Fibroblast of lung (primary cell): ENCODE measurements around the gene LMF2. TPM values are rescaled to one million over a fixed set of nuclear protein-coding genes. Genes with fewer than 3 reads are reported as not detected.
A peak's percentile ranks its signal among the peaks of the same experiment; 100 is the strongest.
"Not testable (repeated sequence)": the region's sequence is repeated elsewhere in the genome, so short reads cannot be mapped to it uniquely, and the experiment has no call there.

Experiments used
- DNase-seq, 2 donors: peaks; one replicate each; pipeline versions ENCODE4 v3.0.0 to v3.0.0-alpha.2; 2010; ENCODE audit warnings: low read depth in 2 of 2
- H2AFZ ChIP-seq: 2 replicates; pipeline ENCODE4 v1.5.1; 2012; ENCODE audit warnings: low read length, control low read depth, inconsistent platforms
- H3K27ac ChIP-seq: 2 replicates; pipeline ENCODE4 v1.5.1; 2011; ENCODE audit warnings: low read length, control low read depth; ENCODE audit not compliant: insufficient read depth
- H3K27me3 ChIP-seq: 2 replicates; pipeline ENCODE4 v1.5.1; 2011; ENCODE audit warnings: mild to moderate bottlenecking, low read length; ENCODE audit not compliant: control insufficient read depth, insufficient read depth
- H3K36me3 ChIP-seq: 2 replicates; pipeline ENCODE4 v1.5.1; 2011; ENCODE audit warnings: low read length; ENCODE audit not compliant: control insufficient read depth, insufficient read depth
- H3K4me1 ChIP-seq: 2 replicates; pipeline ENCODE4 v1.5.1; 2011; ENCODE audit warnings: low read length; ENCODE audit not compliant: control insufficient read depth, insufficient read depth; ENCODE audit errors: extremely low read depth
- H3K4me2 ChIP-seq: 2 replicates; pipeline ENCODE4 v1.5.1; 2011; ENCODE audit warnings: low read length, control low read depth; ENCODE audit not compliant: insufficient read depth; ENCODE audit errors: extremely low read depth
- H3K4me3 ChIP-seq, 4 experiments: fragments of 200-600 bp in 1 of 4; sonication (generic) in 1 of 4; replicated peaks in 1 of 4; 2 replicates each; pipeline ENCODE4 v1.5.1; 2011 to 2016; ENCODE audit warnings: low read length in 4 of 4, low read depth in 3 of 4, mild to moderate bottlenecking in 3 of 4, control low read depth in 2 of 4, inconsistent platforms in 1 of 4, mixed read lengths in 1 of 4; ENCODE audit not compliant: insufficient read depth in 1 of 4; ENCODE audit errors: control extremely low read depth in 1 of 4
- H3K79me2 ChIP-seq: 2 replicates; pipeline ENCODE4 v1.5.1; 2012; ENCODE audit warnings: mild to moderate bottlenecking, low read length, inconsistent platforms; ENCODE audit not compliant: control insufficient read depth, insufficient read depth
- H3K9ac ChIP-seq: 2 replicates; pipeline ENCODE4 v1.5.1; 2011; ENCODE audit warnings: mild to moderate bottlenecking, low read length, control low read depth; ENCODE audit not compliant: insufficient read depth
- H3K9me3 ChIP-seq: 2 replicates; pipeline ENCODE4 v1.5.1; 2012; ENCODE audit warnings: low read depth, low read length; ENCODE audit not compliant: control insufficient read depth, insufficient read depth
- H4K20me1 ChIP-seq: 2 replicates; pipeline ENCODE4 v1.5.1; 2011; ENCODE audit warnings: low read length; ENCODE audit not compliant: control insufficient read depth, insufficient read depth; ENCODE audit errors: extremely low read depth
- EZH2 ChIP-seq: IDR thresholded peaks from 2 replicates; pipeline ENCODE4 v1.5.1; 2012; ENCODE audit warnings: low read length, control low read depth, mild to moderate bottlenecking; ENCODE audit errors: missing control alignments
- polyA plus RNA-seq, 2 donors: library from polyadenylated mRNA; depleted of rRNA in 1 of 2; stranded (reverse) in 1 of 2; unstranded in 1 of 2; fragments of >200 nt; gene quantifications; 2 replicates each; pipeline ENCODE4 v1.2.1, GENCODE V29; 2011 to 2012; ENCODE audit warnings: missing spikeins in 1 of 2
- total RNA-seq: library from RNA; depleted of rRNA; stranded (reverse); fragments of >200 nt; gene quantifications from 2 replicates; pipeline ENCODE4 v1.2.1, GENCODE V29; 2014
- TF ChIP-seq, protein P1 (sequence below), 2 donors: IDR thresholded peaks in 1 of 2; conservative IDR thresholded peaks in 1 of 2; 1 replicate in 1 of 2; 2 replicates in 1 of 2; pipeline ENCODE4 v1.5.1; 2011 to 2012; ENCODE audit warnings: low read length in 2 of 2, control low read depth in 1 of 2, inconsistent platforms in 1 of 2, low read depth in 1 of 2, mild to moderate bottlenecking in 1 of 2

LMF2 gene
- total and polyA plus RNA-seq, 2 donors (not counting 1 experiment from before 2014, with no cell fraction given) = 25.8 to 37.8 TPM

DNA sequence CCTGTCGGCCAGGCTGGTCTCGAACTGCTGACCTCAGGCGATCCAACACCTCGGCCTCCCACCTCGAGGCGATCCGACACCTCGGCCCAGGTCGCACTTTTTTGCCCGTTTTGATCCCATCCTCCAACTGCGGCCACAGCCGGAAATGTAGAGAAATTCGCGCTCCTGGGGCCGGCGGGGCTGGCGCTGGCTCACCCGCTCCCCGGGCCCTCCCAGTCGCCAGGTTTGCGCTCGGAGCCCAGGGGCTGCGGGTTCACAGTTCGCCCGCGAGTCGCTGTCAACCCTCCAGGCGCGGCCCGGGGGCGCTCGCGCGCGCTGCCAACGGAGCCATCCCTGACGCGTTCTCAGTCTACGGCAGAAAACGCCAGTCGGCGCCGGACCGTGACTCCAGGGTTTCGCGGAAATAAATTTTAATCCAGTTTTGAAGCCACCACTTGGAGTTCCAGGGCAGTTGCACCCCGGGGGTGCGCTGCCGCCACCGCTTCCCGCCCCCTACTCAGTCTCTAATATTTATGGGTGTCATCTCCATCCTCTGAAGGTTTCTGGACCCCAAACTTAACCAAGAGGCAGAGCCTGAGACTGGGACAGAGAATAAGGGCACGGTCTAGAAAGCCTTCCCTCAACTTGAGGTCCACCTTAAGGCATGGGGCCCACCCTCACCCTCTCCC, 36.7 kb upstream of the LMF2 start:
- H3K4me2 ChIP-seq = peak overlapping the region; percentile 40
- H3K79me2 ChIP-seq = no peaks in the 10 kb centered on the region
- H3K4me3 ChIP-seq = peak overlapping the region in 2 of 4 experiments; percentile 1 to 31
- TF ChIP-seq, protein P1, sequence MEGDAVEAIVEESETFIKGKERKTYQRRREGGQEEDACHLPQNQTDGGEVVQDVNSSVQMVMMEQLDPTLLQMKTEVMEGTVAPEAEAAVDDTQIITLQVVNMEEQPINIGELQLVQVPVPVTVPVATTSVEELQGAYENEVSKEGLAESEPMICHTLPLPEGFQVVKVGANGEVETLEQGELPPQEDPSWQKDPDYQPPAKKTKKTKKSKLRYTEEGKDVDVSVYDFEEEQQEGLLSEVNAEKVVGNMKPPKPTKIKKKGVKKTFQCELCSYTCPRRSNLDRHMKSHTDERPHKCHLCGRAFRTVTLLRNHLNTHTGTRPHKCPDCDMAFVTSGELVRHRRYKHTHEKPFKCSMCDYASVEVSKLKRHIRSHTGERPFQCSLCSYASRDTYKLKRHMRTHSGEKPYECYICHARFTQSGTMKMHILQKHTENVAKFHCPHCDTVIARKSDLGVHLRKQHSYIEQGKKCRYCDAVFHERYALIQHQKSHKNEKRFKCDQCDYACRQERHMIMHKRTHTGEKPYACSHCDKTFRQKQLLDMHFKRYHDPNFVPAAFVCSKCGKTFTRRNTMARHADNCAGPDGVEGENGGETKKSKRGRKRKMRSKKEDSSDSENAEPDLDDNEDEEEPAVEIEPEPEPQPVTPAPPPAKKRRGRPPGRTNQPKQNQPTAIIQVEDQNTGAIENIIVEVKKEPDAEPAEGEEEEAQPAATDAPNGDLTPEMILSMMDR (conservative IDR thresholded peaks at IDR 0.05 in 1 of 2, IDR thresholded peaks at IDR 0.05 in 1 of 2; ENCODE audit: low read depth in 1 of 2, low read length in 2 of 2) = peak; percentile 47 to 63
- TF ChIP-seq EZH2 = no peak
- H3K9ac ChIP-seq = no peak overlapping the region
- H3K36me3 ChIP-seq = no peaks in the 10 kb centered on the region
- H3K9me3 ChIP-seq = no peaks in the 10 kb centered on the region
- no peaks in the 10 kb centered on the region for H4K20me1 ChIP-seq
- H3K27ac ChIP-seq = no peak overlapping the region
- peaks cover 24% of the 10 kb centered on the region for H3K27me3 ChIP-seq
- H3K4me1 ChIP-seq = peaks cover 5% of the 10 kb centered on the region
- peak; percentile 55 to 64 for DNase-seq
- H2AFZ ChIP-seq = peak overlapping the region; percentile 19

DNA sequence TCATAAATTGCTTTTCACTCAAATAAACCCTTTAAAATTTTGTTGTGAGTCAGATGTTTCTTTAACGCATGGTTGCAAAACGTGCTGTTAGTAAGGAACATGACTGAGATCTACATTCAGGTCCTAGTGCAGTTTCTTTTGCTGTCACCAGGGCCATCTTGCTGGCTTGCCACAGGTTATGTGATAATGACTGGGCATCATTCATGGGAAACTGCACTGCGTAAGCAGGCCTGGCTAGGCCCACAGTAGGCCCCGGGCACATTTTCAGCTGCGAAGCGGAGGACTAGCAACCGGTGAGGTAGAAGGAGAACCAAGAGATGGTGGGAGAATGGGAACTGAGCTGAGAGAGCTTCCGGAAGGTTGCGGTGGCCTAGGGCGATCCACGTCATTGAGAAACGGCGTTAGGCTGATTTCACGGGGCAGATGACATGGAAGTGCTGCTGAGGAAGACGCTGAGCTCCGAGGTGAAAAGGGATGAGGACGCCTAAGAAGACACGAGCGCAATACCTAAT, 35.0 kb upstream of the LMF2 start:
- Histone ChIP-seq H3K36me3 (no peaks in the 10 kb centered on the region), H3K9me3 (no peaks in the 10 kb centered on the region), H3K4me2 (no peak overlapping the region), H3K27ac (no peak overlapping the region), H3K9ac (no peak overlapping the region), H3K4me3 (no peak overlapping the region), H2AFZ (no peak overlapping the region), H3K4me1 (peaks cover 7% of the 10 kb centered on the region), H4K20me1 (no peaks in the 10 kb centered on the region), H3K27me3 (peaks cover 15% of the 10 kb centered on the region), H3K79me2 (no peaks in the 10 kb centered on the region)
- TF ChIP-seq, protein P1 (conservative IDR thresholded peaks at IDR 0.05 in 1 of 2, IDR thresholded peaks at IDR 0.05 in 1 of 2; ENCODE audit: low read depth in 1 of 2, low read length in 2 of 2) = no peak
- no peak for DNase-seq

DNA sequence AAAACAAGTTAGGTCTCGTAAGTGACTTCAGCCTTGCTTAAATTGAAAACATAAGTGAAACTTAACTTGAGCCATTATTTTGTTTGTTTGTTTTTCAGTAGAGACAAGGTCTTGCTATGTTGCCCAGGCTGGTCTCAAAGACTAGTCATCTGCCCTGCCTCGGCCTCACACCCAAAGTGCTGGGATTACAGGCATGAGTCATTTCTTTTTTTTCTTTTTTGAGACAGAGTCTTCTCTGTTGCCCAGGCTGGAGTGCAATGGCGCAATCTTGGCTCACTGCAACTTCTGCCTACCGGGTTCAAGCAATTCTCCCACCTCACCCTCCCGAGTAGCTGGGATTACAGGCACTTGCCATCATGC, 34.1 kb upstream of the LMF2 start:
- H3K36me3 ChIP-seq, H3K79me2 ChIP-seq, H4K20me1 ChIP-seq, H3K4me2 ChIP-seq, H3K9ac ChIP-seq, H3K4me1 ChIP-seq, H3K9me3 ChIP-seq, H2AFZ ChIP-seq, H3K4me3 ChIP-seq: not testable (repeated sequence)
- Histone ChIP-seq H3K27me3 (peaks cover 14% of the 10 kb centered on the region), H3K27ac (peak overlapping the region; percentile 6)
- peak; percentile 59 to 89 for DNase-seq
